Measurements from ENCODE around the gene CMSS1.

GRCh38 chr3:99861216-99861615 lies 43.6 kb downstream of the CMSS1 start:
- TF ChIP-seq REST (IDR thresholded peaks at IDR 0.05; ENCODE audit: insufficient read depth in 1 of 2, low read depth in 2 of 2, low read length in 2 of 2) (no peak), POLR2AphosphoS5 (IDR thresholded peaks at IDR 0.05; ENCODE audit: low read depth, low read length) (no peak), SIN3A (IDR thresholded peaks at IDR 0.05; ENCODE audit: borderline replicate concordance, insufficient read depth, low read length) (no peak), TAF1 (IDR thresholded peaks at IDR 0.05; ENCODE audit: borderline replicate concordance, insufficient read depth, low read length) (no peak)
